Inflammatory macrophage treated with lipopolysaccharide for 1 hour (primary cell): ENCODE results near the gene TBC1D1.
"Not testable (repeated sequence)": the region's sequence is repeated elsewhere in the genome, so short reads cannot be mapped to it uniquely, and the experiment has no call there.

Source experiments
- DNase-seq, 2 donors: peaks; one replicate each; pipeline ENCODE4 v3.0.0-alpha.2; 2020 to 2022

The TBC1D1 gene

GRCh38 chr4:38020961-38021360 is 130.1 kb downstream of the TBC1D1 start:
- not testable (repeated sequence) for DNase-seq

GRCh38 chr4:38021751-38022150 is 130.9 kb downstream of the TBC1D1 start:
- no peak for DNase-seq

DNA sequence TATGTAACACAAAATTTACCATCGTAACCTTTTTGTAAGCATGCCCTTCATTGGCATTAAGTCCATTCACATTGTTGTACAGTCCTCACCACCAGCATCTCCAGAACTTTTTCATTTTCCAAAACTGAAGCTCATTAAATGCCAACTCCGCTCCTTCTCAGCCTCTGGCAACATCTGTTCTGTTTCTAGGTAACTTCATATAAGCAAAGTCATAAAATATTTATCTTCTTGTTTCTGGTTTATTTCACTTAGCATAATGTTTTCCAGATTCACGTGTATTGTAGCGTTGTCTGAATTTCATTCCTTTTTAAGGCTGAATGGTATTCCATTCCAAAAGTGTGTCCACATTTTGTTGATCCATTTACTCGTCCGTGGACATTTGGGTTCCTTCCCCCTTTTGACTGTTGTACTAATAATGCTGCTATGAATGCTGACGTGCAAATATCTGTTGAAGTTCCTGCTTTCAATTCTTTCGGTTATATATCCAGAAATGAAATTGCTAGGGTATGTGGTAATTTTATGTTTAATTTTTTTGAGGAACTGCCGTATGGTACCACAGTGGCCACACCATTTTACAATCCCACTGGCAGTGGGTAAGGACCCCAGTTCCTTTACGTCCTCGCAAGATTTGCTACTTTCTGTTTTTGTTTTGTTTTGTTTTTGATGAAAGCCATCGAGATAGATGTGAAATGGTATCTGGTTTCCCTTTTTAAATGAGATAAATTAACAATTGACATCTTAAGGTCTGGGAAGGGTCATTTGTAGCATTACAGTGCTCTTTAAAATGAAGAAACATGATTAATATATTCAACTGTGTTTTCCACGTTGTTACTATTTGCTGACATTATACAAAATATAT is 132.7 kb downstream of the TBC1D1 start:
- DNase-seq = peak; percentile 70 to 79

GRCh38 chr4:38024206-38024509 is 133.3 kb downstream of the TBC1D1 start:
- DNase-seq = no peak

DNA sequence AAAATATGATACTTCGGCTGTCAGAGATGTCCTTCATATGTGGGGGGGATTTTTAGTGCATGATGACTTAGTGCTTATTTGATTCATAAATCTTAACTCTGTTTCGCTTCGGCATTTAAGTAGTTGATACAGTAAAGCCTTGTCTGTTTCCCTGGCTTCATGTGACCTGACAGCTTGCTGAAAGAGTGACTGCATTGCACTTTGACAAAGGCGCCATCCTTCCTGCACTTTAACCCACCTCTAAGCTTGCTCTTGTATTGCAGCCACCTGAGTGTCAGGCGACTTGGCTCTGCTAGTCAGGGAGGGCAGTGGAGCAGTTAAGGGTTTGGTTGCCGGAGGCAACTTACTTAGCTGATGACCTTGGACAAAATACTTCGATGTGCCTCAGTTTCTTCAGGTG is 134.8 kb downstream of the TBC1D1 start:
- DNase-seq = no peak

- no peak for DNase-seq
Measured at GRCh38 chr4:38026158-38026740, 135.4 kb downstream of the TBC1D1 start.

- no peak for DNase-seq
Measured at GRCh38 chr4:38030023-38030422, 139.1 kb downstream of the TBC1D1 start.

DNA sequence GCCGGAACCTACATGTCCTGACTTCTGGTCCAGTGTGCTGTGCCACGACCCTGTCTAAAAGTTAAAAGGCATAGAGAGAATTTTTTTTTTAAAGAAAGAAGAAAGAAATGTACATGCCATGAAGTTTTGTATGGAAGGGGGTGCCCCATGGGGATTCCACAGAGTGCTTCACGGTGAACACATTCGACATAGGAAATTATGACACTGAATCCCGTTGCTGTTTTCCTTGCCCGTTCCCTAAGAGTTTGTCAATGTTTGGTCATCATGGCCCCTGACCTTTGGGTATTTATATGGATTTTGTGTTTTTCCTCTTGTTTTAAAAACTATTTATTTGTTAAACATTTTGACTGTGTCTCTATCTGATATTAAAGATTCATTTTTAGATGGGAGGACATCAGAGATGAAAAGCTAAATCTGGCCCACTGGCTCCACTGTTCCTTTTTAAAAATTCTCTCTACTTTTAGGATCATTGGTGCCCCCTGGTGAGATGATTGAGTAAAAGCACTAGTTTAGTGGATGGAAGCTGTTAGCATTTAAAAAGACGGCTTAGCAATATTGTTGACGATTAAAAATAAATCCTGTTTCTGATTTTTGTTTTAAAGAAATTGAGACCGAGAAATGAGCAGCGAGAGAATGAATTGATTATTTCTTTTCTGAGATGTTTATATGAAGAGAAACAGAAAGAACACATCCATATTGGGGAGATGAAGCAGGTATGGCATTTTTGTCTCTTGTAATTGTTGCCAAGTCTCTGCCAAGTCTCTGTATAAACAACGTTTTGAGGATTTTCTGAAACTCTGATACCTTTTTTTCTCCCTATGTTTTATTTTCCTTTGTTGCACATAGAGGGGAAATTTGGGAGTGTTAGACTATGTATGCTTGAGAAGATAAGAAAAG is 144.3 kb downstream of the TBC1D1 start:
- peak; percentile 53 to 79 for DNase-seq

GRCh38 chr4:38036548-38036947 is 145.7 kb downstream of the TBC1D1 start:
- no peak for DNase-seq

- DNase-seq = no peak
Measured at GRCh38 chr4:38037612-38038011, 146.7 kb downstream of the TBC1D1 start.

DNA sequence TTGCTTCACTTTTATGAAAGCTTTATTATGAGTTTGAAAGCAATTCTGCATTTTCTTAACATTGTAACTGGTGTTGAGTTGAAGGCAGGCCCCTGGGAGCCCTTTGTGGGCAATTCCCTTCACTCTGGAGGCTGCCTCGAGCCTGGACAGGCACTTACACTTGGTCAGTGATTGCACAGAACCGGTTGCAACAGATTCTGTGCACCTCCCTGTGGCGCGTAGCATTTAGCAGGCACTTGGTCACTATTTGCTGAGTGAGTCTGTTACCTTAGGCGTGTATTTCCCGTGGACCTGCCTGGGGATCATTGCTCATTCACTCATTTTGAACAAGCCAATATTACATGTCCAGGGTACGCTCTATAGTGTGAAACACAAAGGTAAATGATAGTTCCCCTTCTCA is 149.7 kb downstream of the TBC1D1 start:
- no peak for DNase-seq

GRCh38 chr4:38044060-38044459 is 153.2 kb downstream of the TBC1D1 start:
- no peak for DNase-seq

- DNase-seq = no peak
Measured at GRCh38 chr4:38045289-38045988, 154.6 kb downstream of the TBC1D1 start.

GRCh38 chr4:38046727-38047489 is 156.0 kb downstream of the TBC1D1 start:
- no peak for DNase-seq

GRCh38 chr4:38049545-38050170 is 158.8 kb downstream of the TBC1D1 start:
- DNase-seq = no peak

DNA sequence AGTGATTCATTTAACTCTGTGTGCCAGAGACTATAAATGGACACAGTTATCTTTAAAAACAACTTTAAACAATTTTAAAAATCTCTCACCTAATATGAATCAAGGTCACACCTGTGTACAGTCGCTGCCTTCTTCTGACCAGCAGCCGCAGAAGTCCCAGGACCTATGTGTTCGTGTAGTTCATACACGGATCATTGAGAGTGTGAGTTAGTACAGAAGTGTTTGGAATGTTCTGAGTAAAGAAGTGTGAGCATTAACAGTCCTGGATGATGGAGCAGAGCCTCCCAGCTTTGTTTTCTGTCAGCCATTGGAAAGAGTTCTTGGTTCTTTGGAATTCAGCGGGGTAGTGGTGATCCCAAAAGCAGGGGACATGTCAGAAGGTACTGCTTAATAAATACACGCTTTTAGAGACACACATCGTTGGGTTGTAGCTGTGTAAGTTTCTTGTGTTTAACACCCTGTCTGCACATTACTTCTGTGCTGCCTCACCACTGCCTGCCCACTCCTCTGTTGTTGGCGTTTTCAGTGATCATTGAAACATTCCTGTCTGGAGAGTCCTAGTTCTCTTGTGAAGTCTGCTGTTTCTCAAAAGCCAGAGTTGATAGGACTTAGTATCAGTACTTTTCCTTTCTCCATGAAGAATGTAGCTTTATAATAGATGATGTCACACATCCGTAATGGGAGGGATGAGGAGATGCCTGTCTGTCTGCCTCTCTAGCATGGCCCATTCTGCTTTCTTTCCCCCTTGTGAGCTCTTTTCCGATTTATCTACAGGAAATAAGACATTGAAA is 159.9 kb downstream of the TBC1D1 start:
- DNase-seq = no peak

DNA sequence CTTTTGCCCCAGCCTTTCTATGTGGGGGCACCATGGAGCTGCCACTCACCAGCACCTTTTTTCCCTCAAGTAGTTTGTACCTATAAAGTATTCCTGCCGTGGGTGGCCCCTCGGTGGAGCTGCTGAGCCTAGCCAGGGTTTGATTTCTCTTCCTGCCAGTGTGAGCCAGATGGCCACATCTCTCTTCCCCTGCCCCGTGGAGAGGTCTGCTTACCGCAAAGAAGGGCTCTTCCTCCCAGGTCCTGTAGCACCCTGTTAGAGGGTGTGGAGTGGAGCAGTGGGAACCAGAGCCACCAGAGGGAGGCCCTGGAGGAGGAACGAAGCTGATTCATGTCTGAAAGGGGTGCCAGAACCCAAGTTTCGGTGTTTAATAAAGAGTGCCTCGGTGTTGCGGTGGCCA is 164.7 kb downstream of the TBC1D1 start:
- DNase-seq = no peak

- DNase-seq = no peak
Measured at GRCh38 chr4:38056011-38056685, 165.3 kb downstream of the TBC1D1 start.

GRCh38 chr4:38058151-38058550 is 167.3 kb downstream of the TBC1D1 start:
- DNase-seq = no peak

DNA sequence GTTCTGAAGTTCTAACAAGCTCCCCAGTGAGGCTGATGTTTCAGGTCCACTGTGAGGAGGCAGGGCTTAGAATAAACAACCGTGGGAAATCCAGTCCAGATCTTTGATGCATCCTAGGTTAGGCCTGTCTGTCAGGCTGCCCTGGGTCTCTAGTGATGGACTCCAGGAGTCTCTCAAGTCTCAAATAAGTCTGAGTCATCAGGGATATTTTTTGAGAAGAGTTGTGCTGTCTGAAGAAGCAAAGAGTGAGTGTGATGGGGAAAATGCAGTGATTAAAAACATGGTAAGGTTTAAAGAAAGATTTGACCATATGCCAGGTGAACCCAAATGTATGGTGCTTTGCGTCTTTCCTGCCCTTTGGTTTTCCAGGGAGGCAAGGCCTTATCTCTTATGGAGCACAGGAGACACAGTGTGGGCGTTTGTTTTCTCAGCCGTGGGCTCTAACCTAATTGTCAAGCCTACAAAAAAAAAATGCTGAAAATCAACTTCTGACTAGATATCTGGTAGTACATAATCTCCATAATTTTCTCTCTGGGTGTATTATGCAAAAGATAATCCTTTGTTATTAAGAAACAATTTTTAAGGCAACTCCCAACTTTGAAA is 170.0 kb downstream of the TBC1D1 start:
- no peak for DNase-seq
